Fibroblast of lung (primary cell): ENCODE results near the gene DIS3L. TPM values are rescaled to one million over a fixed set of nuclear protein-coding genes. Genes with fewer than 3 reads are reported as not detected.
"Not testable (repeated sequence)": the region's sequence is repeated elsewhere in the genome, so short reads cannot be mapped to it uniquely, and the experiment has no call there.

Experiments
- DNase-seq, 2 donors: peaks; one replicate each; pipeline versions ENCODE4 v3.0.0 to v3.0.0-alpha.2; 2010; ENCODE audit warnings: low read depth in 2 of 2
- H2AFZ ChIP-seq: 2 replicates; pipeline ENCODE4 v1.5.1; 2012; ENCODE audit warnings: low read length, control low read depth, inconsistent platforms
- H3K27ac ChIP-seq: 2 replicates; pipeline ENCODE4 v1.5.1; 2011; ENCODE audit warnings: low read length, control low read depth; ENCODE audit not compliant: insufficient read depth
- H3K27me3 ChIP-seq: 2 replicates; pipeline ENCODE4 v1.5.1; 2011; ENCODE audit warnings: mild to moderate bottlenecking, low read length; ENCODE audit not compliant: control insufficient read depth, insufficient read depth
- H3K36me3 ChIP-seq: 2 replicates; pipeline ENCODE4 v1.5.1; 2011; ENCODE audit warnings: low read length; ENCODE audit not compliant: control insufficient read depth, insufficient read depth
- H3K4me1 ChIP-seq: 2 replicates; pipeline ENCODE4 v1.5.1; 2011; ENCODE audit warnings: low read length; ENCODE audit not compliant: control insufficient read depth, insufficient read depth; ENCODE audit errors: extremely low read depth
- H3K4me2 ChIP-seq: 2 replicates; pipeline ENCODE4 v1.5.1; 2011; ENCODE audit warnings: low read length, control low read depth; ENCODE audit not compliant: insufficient read depth; ENCODE audit errors: extremely low read depth
- H3K4me3 ChIP-seq, 4 experiments: fragments of 200-600 bp in 1 of 4; sonication (generic) in 1 of 4; replicated peaks in 1 of 4; 2 replicates each; pipeline ENCODE4 v1.5.1; 2011 to 2016; ENCODE audit warnings: low read length in 4 of 4, low read depth in 3 of 4, mild to moderate bottlenecking in 3 of 4, control low read depth in 2 of 4, inconsistent platforms in 1 of 4, mixed read lengths in 1 of 4; ENCODE audit not compliant: insufficient read depth in 1 of 4; ENCODE audit errors: control extremely low read depth in 1 of 4
- H3K79me2 ChIP-seq: 2 replicates; pipeline ENCODE4 v1.5.1; 2012; ENCODE audit warnings: mild to moderate bottlenecking, low read length, inconsistent platforms; ENCODE audit not compliant: control insufficient read depth, insufficient read depth
- H3K9ac ChIP-seq: 2 replicates; pipeline ENCODE4 v1.5.1; 2011; ENCODE audit warnings: mild to moderate bottlenecking, low read length, control low read depth; ENCODE audit not compliant: insufficient read depth
- H3K9me3 ChIP-seq: 2 replicates; pipeline ENCODE4 v1.5.1; 2012; ENCODE audit warnings: low read depth, low read length; ENCODE audit not compliant: control insufficient read depth, insufficient read depth
- H4K20me1 ChIP-seq: 2 replicates; pipeline ENCODE4 v1.5.1; 2011; ENCODE audit warnings: low read length; ENCODE audit not compliant: control insufficient read depth, insufficient read depth; ENCODE audit errors: extremely low read depth
- EZH2 ChIP-seq: IDR thresholded peaks from 2 replicates; pipeline ENCODE4 v1.5.1; 2012; ENCODE audit warnings: low read length, control low read depth, mild to moderate bottlenecking; ENCODE audit errors: missing control alignments
- polyA plus RNA-seq, 2 donors: library from polyadenylated mRNA; depleted of rRNA in 1 of 2; stranded (reverse) in 1 of 2; unstranded in 1 of 2; fragments of >200 nt; gene quantifications; 2 replicates each; pipeline ENCODE4 v1.2.1, GENCODE V29; 2011 to 2012; ENCODE audit warnings: missing spikeins in 1 of 2
- total RNA-seq: library from RNA; depleted of rRNA; stranded (reverse); fragments of >200 nt; gene quantifications from 2 replicates; pipeline ENCODE4 v1.2.1, GENCODE V29; 2014
- TF ChIP-seq, protein P1 (sequence below), 2 donors: IDR thresholded peaks in 1 of 2; conservative IDR thresholded peaks in 1 of 2; 1 replicate in 1 of 2; 2 replicates in 1 of 2; pipeline ENCODE4 v1.5.1; 2011 to 2012; ENCODE audit warnings: low read length in 2 of 2, control low read depth in 1 of 2, inconsistent platforms in 1 of 2, low read depth in 1 of 2, mild to moderate bottlenecking in 1 of 2

The DIS3L gene
- total and polyA plus RNA-seq, 2 donors (not counting 1 experiment from before 2014, with no cell fraction given), result 11.2 to 25.1 TPM

DNA sequence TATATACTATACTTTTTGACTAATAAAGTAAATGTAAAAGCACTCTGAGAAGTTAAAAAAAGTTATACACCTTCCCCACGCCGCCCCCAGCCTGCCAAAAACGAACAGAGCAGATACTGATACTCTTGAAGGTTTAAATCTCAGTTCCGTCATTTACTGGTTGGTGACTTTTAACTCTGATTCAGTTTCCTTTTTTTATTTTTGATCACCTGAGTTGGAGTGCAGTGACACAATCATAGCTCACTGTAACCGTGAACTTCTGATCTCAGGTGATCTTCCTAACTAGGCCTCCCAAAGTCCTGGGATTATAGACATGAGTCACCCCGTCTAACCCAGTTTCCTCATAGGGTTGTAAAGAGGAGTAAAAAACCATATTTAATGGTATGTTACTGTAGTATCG lies 66.4 kb downstream of the DIS3L start:
- no peak for TF ChIP-seq EZH2
- TF ChIP-seq, protein P1, sequence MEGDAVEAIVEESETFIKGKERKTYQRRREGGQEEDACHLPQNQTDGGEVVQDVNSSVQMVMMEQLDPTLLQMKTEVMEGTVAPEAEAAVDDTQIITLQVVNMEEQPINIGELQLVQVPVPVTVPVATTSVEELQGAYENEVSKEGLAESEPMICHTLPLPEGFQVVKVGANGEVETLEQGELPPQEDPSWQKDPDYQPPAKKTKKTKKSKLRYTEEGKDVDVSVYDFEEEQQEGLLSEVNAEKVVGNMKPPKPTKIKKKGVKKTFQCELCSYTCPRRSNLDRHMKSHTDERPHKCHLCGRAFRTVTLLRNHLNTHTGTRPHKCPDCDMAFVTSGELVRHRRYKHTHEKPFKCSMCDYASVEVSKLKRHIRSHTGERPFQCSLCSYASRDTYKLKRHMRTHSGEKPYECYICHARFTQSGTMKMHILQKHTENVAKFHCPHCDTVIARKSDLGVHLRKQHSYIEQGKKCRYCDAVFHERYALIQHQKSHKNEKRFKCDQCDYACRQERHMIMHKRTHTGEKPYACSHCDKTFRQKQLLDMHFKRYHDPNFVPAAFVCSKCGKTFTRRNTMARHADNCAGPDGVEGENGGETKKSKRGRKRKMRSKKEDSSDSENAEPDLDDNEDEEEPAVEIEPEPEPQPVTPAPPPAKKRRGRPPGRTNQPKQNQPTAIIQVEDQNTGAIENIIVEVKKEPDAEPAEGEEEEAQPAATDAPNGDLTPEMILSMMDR (conservative IDR thresholded peaks at IDR 0.05 in 1 of 2, IDR thresholded peaks at IDR 0.05 in 1 of 2; ENCODE audit: low read depth in 1 of 2, low read length in 2 of 2), result no peak
- H2AFZ ChIP-seq, result no peak overlapping the region
- H3K36me3 ChIP-seq, result no peaks in the 10 kb centered on the region
- no peak overlapping the region for H3K9ac ChIP-seq
- H3K4me3 ChIP-seq, result no peak overlapping the region
- H3K27me3 ChIP-seq, result no peaks in the 10 kb centered on the region
- H3K9me3 ChIP-seq, result no peaks in the 10 kb centered on the region
- no peak overlapping the region for H3K27ac ChIP-seq
- H3K4me1 ChIP-seq, result no peaks in the 10 kb centered on the region
- DNase-seq, result no peak
- H3K4me2 ChIP-seq, result no peak overlapping the region
- peaks cover 9% of the 10 kb centered on the region for H3K79me2 ChIP-seq
- H4K20me1 ChIP-seq, result no peaks in the 10 kb centered on the region

DNA sequence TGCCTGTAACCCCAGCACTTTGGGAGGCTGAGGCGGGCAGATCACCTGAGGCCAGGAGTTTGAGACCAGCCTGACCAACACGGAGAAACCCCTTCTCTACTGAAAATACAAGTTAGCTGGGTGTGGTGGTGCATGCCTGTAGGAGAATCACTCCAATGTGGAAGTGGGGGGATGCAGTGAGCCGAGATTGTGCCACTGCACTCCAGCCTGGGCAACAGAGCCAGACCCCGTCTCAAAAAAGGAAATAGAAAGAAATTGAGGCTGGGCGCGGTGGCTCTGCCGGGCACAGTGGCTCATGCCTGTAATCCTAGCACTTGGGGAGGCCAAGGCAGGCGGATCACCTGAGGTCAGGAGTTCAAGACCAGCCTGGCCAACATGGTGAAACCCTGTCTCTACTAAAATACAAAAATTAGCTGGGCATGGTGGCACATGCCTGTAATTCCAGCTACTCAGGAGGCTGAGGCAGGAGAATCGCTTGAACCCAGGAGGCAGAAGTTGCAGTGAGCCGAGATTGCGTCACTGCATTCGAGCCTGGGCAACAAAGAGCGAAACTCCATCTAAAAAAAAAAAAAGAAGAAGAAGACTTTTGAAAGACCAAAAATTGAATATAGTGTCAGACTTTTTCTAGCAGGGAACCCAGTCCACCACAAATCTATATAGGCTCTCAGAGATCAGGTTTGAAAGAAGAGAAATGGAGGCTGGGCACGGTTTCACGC lies 68.5 kb downstream of the DIS3L start:
- not testable (repeated sequence) for DNase-seq, H4K20me1 ChIP-seq, H3K9me3 ChIP-seq, H2AFZ ChIP-seq, H3K27me3 ChIP-seq, H3K27ac ChIP-seq, H3K36me3 ChIP-seq, H3K4me2 ChIP-seq, H3K4me3 ChIP-seq, H3K4me1 ChIP-seq, H3K79me2 ChIP-seq, H3K9ac ChIP-seq

DNA sequence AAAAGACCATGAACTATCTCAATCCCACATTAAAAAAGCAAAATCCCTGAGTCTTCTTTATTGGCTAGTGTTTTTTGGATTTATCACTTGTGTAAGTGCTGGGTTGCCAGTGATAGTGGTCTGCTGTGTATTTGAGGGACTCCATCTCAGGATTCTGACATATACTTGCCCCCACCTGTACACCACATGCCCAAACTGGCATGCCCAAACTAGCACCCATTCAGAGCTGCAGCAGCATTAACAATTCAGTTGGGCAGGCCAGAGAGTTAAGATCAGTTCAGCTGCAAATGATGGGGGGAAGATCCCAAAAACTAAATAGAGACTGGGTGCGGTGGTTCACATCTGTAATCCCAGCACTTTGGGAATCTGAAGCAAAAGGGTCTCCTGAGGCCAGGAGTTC lies 69.4 kb downstream of the DIS3L start:
- no peak for TF ChIP-seq EZH2
- TF ChIP-seq, protein P1 (conservative IDR thresholded peaks at IDR 0.05 in 1 of 2, IDR thresholded peaks at IDR 0.05 in 1 of 2; ENCODE audit: low read depth in 1 of 2, low read length in 2 of 2), result no peak
- no peak for DNase-seq

More for the DNA sequence above, 69.4 kb downstream of the DIS3L start:
- Histone ChIP-seq H3K27ac (no peak overlapping the region), H3K36me3 (no peaks in the 10 kb centered on the region), H3K79me2 (no peaks in the 10 kb centered on the region), H3K4me1 (no peaks in the 10 kb centered on the region), H2AFZ (no peak overlapping the region), H3K4me3 (no peak overlapping the region), H4K20me1 (no peaks in the 10 kb centered on the region), H3K9me3 (no peaks in the 10 kb centered on the region), H3K27me3 (no peaks in the 10 kb centered on the region), H3K9ac (no peak overlapping the region), H3K4me2 (no peak overlapping the region)
